A549 (cell line): ENCODE data around the gene CEP89. TPM values are rescaled to one million over a fixed set of nuclear protein-coding genes. Genes with fewer than 3 reads are reported as not detected.

Source experiments
- ATAC-seq, 2 experiments: fragments of 200-7000 bp in 1 of 2; fragments of >200 bp in 1 of 2; cut with Nextera tagmentation in 1 of 2; cut with Tn5 transposase in 1 of 2; 3 replicates each; pipeline versions ENCODE4 v1.8.0 to v1.9.1; 2018 to 2020; ENCODE audit warnings: mild to moderate bottlenecking in 1 of 2, moderate library complexity in 1 of 2
- CTCF ChIA-PET: fragments of 300-600 bp; sonication (Branson Sonifier 250); formaldehyde crosslinking; extraction: SDS; loops from one replicate; lab custom pipeline; 2021; ENCODE audit warnings: antibody characterized with exemption, inconsistent platforms; lab: Yijun Ruan, JAX
- POLR2A ChIA-PET: fragments of 350-600 bp; formaldehyde crosslinking; extraction: SDS; loops from one replicate; lab custom pipeline; 2021; ENCODE audit warnings: antibody characterized with exemption, inconsistent platforms; lab: Yijun Ruan, JAX
- DNase-seq, 2 experiments: peaks; one replicate each; pipeline versions ENCODE4 v3.0.0 to v3.0.0-alpha.2; 2011 to 2016; ENCODE audit warnings: low read depth in 1 of 2, low spot score in 1 of 2
- FAIRE-seq: peaks from 2 replicates; lab custom pipeline; 2011; peaks lifted over from hg19 to GRCh38; lab: Jason Lieb, UNC
- H3K27ac ChIP-seq, 2 experiments: fragments of >200 bp; sonication (Bioruptor Twin); formaldehyde crosslinking; 3 replicates each; pipeline ENCODE4 v1.5.1; 2016 to 2017
- H3K4me1 ChIP-seq: fragments of >200 bp; sonication (Bioruptor Twin); formaldehyde crosslinking; 3 replicates; pipeline ENCODE4 v1.6.1; 2016
- H3K4me2 ChIP-seq: fragments of >200 bp; sonication (Bioruptor Twin); formaldehyde crosslinking; 3 replicates; pipeline ENCODE4 v1.6.1; 2016
- H3K4me3 ChIP-seq: fragments of >200 bp; sonication (Bioruptor Twin); formaldehyde crosslinking; 3 replicates; pipeline ENCODE4 v1.5.1; 2016
- H3K9me3 ChIP-seq: fragments of >200 bp; sonication (Bioruptor Twin); formaldehyde crosslinking; 3 replicates; pipeline ENCODE4 v1.6.1; 2016
- CHD2 ChIP-seq: fragments of 150-350 bp; IDR thresholded peaks from 2 replicates; pipeline ENCODE4 v1.6.1; 2014; ENCODE audit warnings: low read length; ENCODE audit not compliant: partially characterized antibody
- E2F6 ChIP-seq: IDR thresholded peaks from 2 replicates; pipeline ENCODE4 v1.6.1; 2012; ENCODE audit warnings: low read depth, borderline replicate concordance
- HMGXB4 ChIP-seq: fragments of 250-450 bp; sonication (Bioruptor Pico); IDR thresholded peaks from 2 replicates; pipeline ENCODE4 v1.5.0; 2021; ENCODE audit warnings: mild to moderate bottlenecking, moderate library complexity, borderline replicate concordance
- HOXA7 ChIP-seq: fragments of 250-450 bp; sonication (Bioruptor Pico); IDR thresholded peaks from 2 replicates; pipeline ENCODE4 v1.5.0; 2020; ENCODE audit warnings: mild to moderate bottlenecking, moderate library complexity
- JUN ChIP-seq, 2 experiments: fragments of >200 bp; sonication (Bioruptor Twin); formaldehyde crosslinking; IDR thresholded peaks; 2 replicates in 1 of 2; 3 replicates in 1 of 2; pipeline ENCODE4 v1.6.1; 2016 to 2017
- KDM5A ChIP-seq: fragments of 200-600 bp; sonication (generic); IDR thresholded peaks from 2 replicates; pipeline ENCODE4 v1.6.1; 2016; ENCODE audit warnings: antibody characterized with exemption, mild to moderate bottlenecking
- PHF8 ChIP-seq: fragments of 200-600 bp; sonication (generic); IDR thresholded peaks from 2 replicates; pipeline ENCODE4 v1.6.1; 2016; ENCODE audit warnings: low read depth, mild to moderate bottlenecking, antibody characterized with exemption, moderate library complexity, borderline replicate concordance
- RARB ChIP-seq: fragments of 250-450 bp; sonication (Bioruptor Pico); IDR thresholded peaks from 2 replicates; pipeline ENCODE4 v1.8.0; 2021; ENCODE audit warnings: mild to moderate bottlenecking, moderate library complexity
- REST ChIP-seq: fragments of 200-600 bp; sonication (generic); IDR thresholded peaks from 2 replicates; pipeline ENCODE4 v1.6.1; 2016; ENCODE audit warnings: antibody characterized with exemption, mild to moderate bottlenecking, moderate library complexity
- SMC3 ChIP-seq: fragments of >200 bp; sonication (Bioruptor Twin); formaldehyde crosslinking; IDR thresholded peaks from 3 replicates; pipeline ENCODE4 v1.6.1; 2018; ENCODE audit warnings: inconsistent platforms
- SREBF2 ChIP-seq: fragments of 450-650 bp; IDR thresholded peaks from 2 replicates; pipeline ENCODE4 v1.6.1; 2014; ENCODE audit warnings: mild to moderate bottlenecking, moderate library complexity
- ZSCAN20 ChIP-seq: fragments of 250-450 bp; sonication (Bioruptor Pico); IDR thresholded peaks from 2 replicates; pipeline ENCODE4 v1.8.0; 2022; ENCODE audit warnings: mild to moderate bottlenecking, moderate library complexity
- WGBS: methylation state at CpG from one replicate; pipeline ENCODE4 v1.1.6; 2017; ENCODE audit errors: missing lambda C conversion rate; 5-methylcytosine and 5-hydroxymethylcytosine counted together
- polyA plus RNA-seq, 4 experiments: library from polyadenylated mRNA; depleted of rRNA in 3 of 4; stranded (reverse); fragments of >200 nt; fragmentation: RNase III in 1 of 4; extraction: RNeasy Plus Mini Kit Qiagen cat#74134 plus additional on column Dnase treatment in 1 of 4; gene quantifications; 2 replicates in 3 of 4; 3 replicates in 1 of 4; pipeline ENCODE4 v1.2.3, GENCODE V29; 2011 to 2017
- TF ChIP-seq, protein P1 (sequence below): fragments of 250-450 bp; sonication (Bioruptor Pico); IDR thresholded peaks from 2 replicates; pipeline ENCODE4 v1.5.0; 2020; ENCODE audit warnings: low read depth, mild to moderate bottlenecking, moderate library complexity
- TF ChIP-seq, protein P2 (sequence below): fragments of >200 bp; sonication (Bioruptor Twin); formaldehyde crosslinking; IDR thresholded peaks from 2 replicates; pipeline ENCODE4 v1.6.1; 2016

The CEP89 gene
- polyA plus RNA-seq, 2 of the 4 experiments (the other 2 are of a cell fraction) = 31.5 to 41.3 TPM

DNA sequence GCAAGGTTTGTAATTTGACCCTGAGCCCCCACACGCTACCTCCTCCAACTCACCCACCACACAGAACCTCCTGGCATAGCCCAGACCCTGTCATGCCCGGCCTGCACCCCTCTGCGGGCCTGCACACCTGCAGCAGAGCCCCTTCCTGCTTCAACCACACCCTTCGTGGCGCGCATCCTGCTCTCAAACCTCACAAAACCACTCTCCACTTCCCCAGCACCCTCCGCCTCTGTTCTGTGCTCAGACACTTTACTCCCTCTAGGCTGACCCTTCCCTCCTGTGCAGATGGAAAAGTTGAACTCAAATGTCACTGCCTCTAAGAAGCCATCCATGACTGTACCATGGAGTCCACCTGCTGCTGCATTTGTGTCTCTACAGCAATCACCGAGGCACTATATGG, 28.8 kb upstream of the CEP89 start:
- DNase-seq = no peak
- no peak overlapping the region for H3K4me3 ChIP-seq
- ChIA-PET POLR2A (no interaction called here), CTCF (interaction anchor here (1.0 to 2.3 kb wide), 2 partner anchors 27 to 119 kb away, joined by 3 to 12 read pairs; no protein-coding TSS in a partner anchor)
- peaks cover 43% of the 10 kb centered on the region for H3K4me1 ChIP-seq
- no peak for TF ChIP-seq PHF8
- no peak for TF ChIP-seq SREBF2
- TF ChIP-seq, protein P1, sequence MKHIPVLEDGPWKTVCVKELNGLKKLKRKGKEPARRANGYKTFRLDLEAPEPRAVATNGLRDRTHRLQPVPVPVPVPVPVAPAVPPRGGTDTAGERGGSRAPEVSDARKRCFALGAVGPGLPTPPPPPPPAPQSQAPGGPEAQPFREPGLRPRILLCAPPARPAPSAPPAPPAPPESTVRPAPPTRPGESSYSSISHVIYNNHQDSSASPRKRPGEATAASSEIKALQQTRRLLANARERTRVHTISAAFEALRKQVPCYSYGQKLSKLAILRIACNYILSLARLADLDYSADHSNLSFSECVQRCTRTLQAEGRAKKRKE (CRISPR knock-in tag) = no peak
- TF ChIP-seq HMGXB4 (CRISPR knock-in tag) = no peak
- TF ChIP-seq ZSCAN20 (CRISPR knock-in tag) = no peak
- TF ChIP-seq, protein P2, sequence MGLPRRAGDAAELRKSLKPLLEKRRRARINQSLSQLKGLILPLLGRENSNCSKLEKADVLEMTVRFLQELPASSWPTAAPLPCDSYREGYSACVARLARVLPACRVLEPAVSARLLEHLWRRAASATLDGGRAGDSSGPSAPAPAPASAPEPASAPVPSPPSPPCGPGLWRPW = no peak
- no peaks in the 10 kb centered on the region for H3K9me3 ChIP-seq
- H3K27ac ChIP-seq = no peak overlapping the region
- no peak for FAIRE-seq
- WGBS = 93% methylated on average over 8 of the region's 8 CpGs
- H3K4me2 ChIP-seq = no peak overlapping the region
- no peak for ATAC-seq

DNA sequence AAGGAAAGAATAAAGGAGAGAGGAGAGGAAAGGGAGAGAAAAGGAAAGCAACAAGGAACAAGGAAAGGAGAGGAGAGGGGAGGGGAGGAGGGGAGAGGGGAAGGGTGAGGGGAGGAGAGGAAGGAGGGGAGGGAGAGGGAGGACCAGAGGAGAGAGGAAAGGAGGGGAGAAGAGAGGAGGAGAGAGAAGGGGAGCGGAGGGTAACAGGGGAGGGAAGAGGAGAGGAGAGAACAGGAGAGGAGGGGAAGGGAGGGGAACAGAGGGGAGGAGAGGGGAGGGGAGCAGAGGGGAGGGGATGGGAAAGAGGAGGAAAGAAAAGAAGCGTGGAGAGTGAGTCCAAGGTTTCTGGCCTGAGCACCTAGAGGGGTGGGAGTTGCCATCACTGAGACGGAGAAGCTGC, 27.0 kb upstream of the CEP89 start:
- POLR2A ChIA-PET = no interaction called here
- FAIRE-seq (no peak), ATAC-seq (0 out of 6 replicates have a peak, but pooled peaks of 1 of the 2 experiments have one; percentile 15), DNase-seq (no peak)
- peaks cover 35% of the 10 kb centered on the region for H3K4me1 ChIP-seq
- H3K9me3 ChIP-seq = no peaks in the 10 kb centered on the region
- no peak overlapping the region for H3K27ac ChIP-seq
- H3K4me2 ChIP-seq = no peak overlapping the region
- 91% methylated on average over 3 of the region's 3 CpGs for WGBS
- CTCF ChIA-PET = interaction anchor here (0.6 to 3.3 kb wide), 2 partner anchors 23 to 820 kb away, joined by 3 to 15 read pairs; no protein-coding TSS in a partner anchor
- TF ChIP-seq CHD2 (no peak), SMC3 (no peak), HOXA7 (CRISPR knock-in tag) (no peak), KDM5A (no peak), E2F6 (no peak), JUN (IDR thresholded peaks at IDR 0.05) (no peak), RARB (CRISPR knock-in tag) (no peak), REST (no peak)
- no peak overlapping the region for H3K4me3 ChIP-seq
